Glutamatergic neuron (in vitro differentiated cells): ENCODE measurements around the gene CCT6A. TPM values are rescaled to one million over a fixed set of nuclear protein-coding genes. Genes with fewer than 3 reads are reported as not detected.
"Not testable (repeated sequence)": the region's sequence is repeated elsewhere in the genome, so short reads cannot be mapped to it uniquely, and the experiment has no call there.

Experiments
- DNase-seq: peaks from one replicate; pipeline ENCODE4 v3.0.0; 2022
- H3K27ac Mint-ChIP-seq: one replicate; pipeline ENCODE4 v1.8.0; 2020; ENCODE audit warnings: mild to moderate bottlenecking, mixed read lengths, inconsistent platforms; ENCODE audit not compliant: unreplicated experiment
- H3K27me3 Mint-ChIP-seq: one replicate; pipeline ENCODE4 v1.8.0; 2020; ENCODE audit warnings: mild to moderate bottlenecking, moderate library complexity, mixed read lengths, inconsistent platforms; ENCODE audit not compliant: unreplicated experiment
- H3K36me3 Mint-ChIP-seq: one replicate; pipeline ENCODE4 v1.8.0; 2020; ENCODE audit warnings: mild to moderate bottlenecking, mixed read lengths, inconsistent platforms; ENCODE audit not compliant: unreplicated experiment
- H3K4me1 Mint-ChIP-seq: one replicate; pipeline ENCODE4 v1.8.0; 2020; ENCODE audit warnings: mild to moderate bottlenecking, low read depth, mixed read lengths, inconsistent platforms; ENCODE audit not compliant: unreplicated experiment
- H3K4me3 Mint-ChIP-seq: one replicate; pipeline ENCODE4 v1.8.0; 2020; ENCODE audit warnings: mild to moderate bottlenecking, mixed read lengths, inconsistent platforms; ENCODE audit not compliant: unreplicated experiment
- H3K9me3 Mint-ChIP-seq: one replicate; pipeline ENCODE4 v1.8.0; 2020; ENCODE audit warnings: mild to moderate bottlenecking, moderate library complexity, mixed read lengths, inconsistent platforms; ENCODE audit not compliant: unreplicated experiment
- CTCF ChIP-seq: fragments of 200-600 bp; sonication (generic); IDR thresholded peaks from one replicate; pipeline ENCODE4 v1.5.0; 2021; ENCODE audit not compliant: partially characterized antibody, unreplicated experiment
- total RNA-seq: library from RNA; stranded (reverse); fragmentation: NEBNext Ultra II Directional; extraction: Animal tissue kit (Norgen Biotek cat#: 25700); gene quantifications from one replicate; pipeline ENCODE4 v1.2.1, GENCODE V29; 2021; ENCODE audit not compliant: unreplicated experiment

The CCT6A gene
- total RNA-seq, 1 donor from 2014 or later: 203 TPM

- H3K4me3 Mint-ChIP-seq: peak overlapping the region; percentile 87
- TF ChIP-seq CTCF: no peak
- peaks cover 4% of the 10 kb centered on the region for H3K4me1 Mint-ChIP-seq
- no peaks in the 10 kb centered on the region for H3K36me3 Mint-ChIP-seq
- peak overlapping the region; percentile 79 for H3K27ac Mint-ChIP-seq
- peaks cover 7% of the 10 kb centered on the region for H3K9me3 Mint-ChIP-seq
- no peak for DNase-seq
- peaks cover 2% of the 10 kb centered on the region for H3K27me3 Mint-ChIP-seq
Measured at GRCh38 chr7:56063500-56063881, 11.9 kb downstream of the CCT6A start.

- Mint-ChIP-seq H3K36me3 (no peaks in the 10 kb centered on the region), H3K27ac (peak within 1 kb of the TSS; percentile 79), H3K9me3 (peaks cover 7% of the 10 kb centered on the region), H3K4me1 (peaks cover 4% of the 10 kb centered on the region), H3K27me3 (peaks cover 2% of the 10 kb centered on the region), H3K4me3 (peak within 1 kb of the TSS; percentile 87)
- peak; percentile 94 for DNase-seq
- no peak for TF ChIP-seq CTCF
Measured at GRCh38 chr7:56063882-56064625, 12.5 kb downstream of the CCT6A start, which contains the start of gene SUMF2. Gene SUMF2, plus strand, starts transcription at chr7:56064286. Its CDS starts 26 bp downstream, at chr7:56064312.

GRCh38 chr7:56066376-56066775 is 14.8 kb downstream of the CCT6A start:
- H3K4me3 Mint-ChIP-seq, H3K36me3 Mint-ChIP-seq, H3K4me1 Mint-ChIP-seq, H3K27me3 Mint-ChIP-seq, H3K27ac Mint-ChIP-seq, DNase-seq, H3K9me3 Mint-ChIP-seq: not testable (repeated sequence)

GRCh38 chr7:56074371-56074791 is 22.8 kb downstream of the CCT6A start:
- H3K27me3 Mint-ChIP-seq: peaks cover 3% of the 10 kb centered on the region
- DNase-seq: peak; percentile 84
- TF ChIP-seq CTCF: peak; percentile 84
- H3K27ac Mint-ChIP-seq: peak overlapping the region; percentile 29
- peaks cover 4% of the 10 kb centered on the region for H3K36me3 Mint-ChIP-seq
- H3K4me1 Mint-ChIP-seq: no peaks in the 10 kb centered on the region
- H3K4me3 Mint-ChIP-seq: no peak overlapping the region
- peaks cover 2% of the 10 kb centered on the region for H3K9me3 Mint-ChIP-seq

- peaks cover 3% of the 10 kb centered on the region for H3K27me3 Mint-ChIP-seq
- no peak for TF ChIP-seq CTCF
- no peak overlapping the region for H3K27ac Mint-ChIP-seq
- H3K9me3 Mint-ChIP-seq: peaks cover 2% of the 10 kb centered on the region
- no peaks in the 10 kb centered on the region for H3K4me1 Mint-ChIP-seq
- no peak for DNase-seq
- H3K4me3 Mint-ChIP-seq: no peak overlapping the region
- H3K36me3 Mint-ChIP-seq: no peaks in the 10 kb centered on the region
Measured at GRCh38 chr7:56077681-56078080, 26.1 kb downstream of the CCT6A start.
